Natural killer cell treated with Interleukin-12 subunit alpha and Interleukin-12 subunit beta and Interleukin-15 and Interleukin-18, amount 100 ng/mL, for 72 hours (primary cell): ENCODE measurements around the gene DOCK4. TPM values are rescaled to one million over a fixed set of nuclear protein-coding genes. Genes with fewer than 3 reads are reported as not detected.

Experiments used
- ATAC-seq, 2 donors: fragments of 150-1000 bp; cut with Tn5 transposase in 1 of 2; sonication (Bioruptor Pico), chemical (Tn5 transposase) in 1 of 2; 2 replicates each; pipeline ENCODE4 v1.10.0; 2021
- DNase-seq: peaks from one replicate; pipeline ENCODE4 v3.0.0; 2022; ENCODE audit warnings: low spot score
- H3K27ac Mint-ChIP-seq, 2 donors: 1 replicate in 1 of 2; 2 replicates in 1 of 2; pipeline ENCODE4 v1.8.0; 2022; ENCODE audit warnings: mixed read lengths in 2 of 2, mild to moderate bottlenecking in 1 of 2, moderate library complexity in 1 of 2
- H3K27me3 Mint-ChIP-seq, 2 donors: 1 replicate in 1 of 2; 2 replicates in 1 of 2; pipeline ENCODE4 v1.8.0; 2022; ENCODE audit warnings: mixed read lengths in 2 of 2
- H3K36me3 Mint-ChIP-seq: one replicate; pipeline ENCODE4 v1.8.0; 2022; ENCODE audit warnings: mixed read lengths
- H3K4me1 Mint-ChIP-seq, 2 donors: 1 replicate in 1 of 2; 2 replicates in 1 of 2; pipeline ENCODE4 v1.8.0; 2022; ENCODE audit warnings: low read depth in 2 of 2, mixed read lengths in 2 of 2, mild to moderate bottlenecking in 1 of 2
- H3K4me3 Mint-ChIP-seq: one replicate; pipeline ENCODE4 v1.8.0; 2022; ENCODE audit warnings: mixed read lengths
- H3K9me3 Mint-ChIP-seq: 2 replicates; pipeline ENCODE4 v1.8.0; 2022; ENCODE audit warnings: mixed read lengths
- total RNA-seq, 2 donors: library from RNA; stranded (reverse); gene quantifications; one replicate each; pipeline ENCODE4 v1.2.3, GENCODE V29; 2022

Gene DOCK4
- total RNA-seq, 2 donors from 2014 or later, result 1.8 to 3.3 TPM

- Mint-ChIP-seq H3K4me1 (no peaks in the 10 kb centered on the region), H3K27me3 (no peaks in the 10 kb centered on the region), H3K27ac (no peak overlapping the region), H3K9me3 (peaks cover 18% of the 10 kb centered on the region), H3K4me3 (no peak overlapping the region), H3K36me3 (peaks cover 10% of the 10 kb centered on the region)
- no peak for ATAC-seq
- DNase-seq, result no peak
These were observed 403.0 kb downstream of the DOCK4 start for GRCh38 chr7:111803015-111803758.

DNA sequence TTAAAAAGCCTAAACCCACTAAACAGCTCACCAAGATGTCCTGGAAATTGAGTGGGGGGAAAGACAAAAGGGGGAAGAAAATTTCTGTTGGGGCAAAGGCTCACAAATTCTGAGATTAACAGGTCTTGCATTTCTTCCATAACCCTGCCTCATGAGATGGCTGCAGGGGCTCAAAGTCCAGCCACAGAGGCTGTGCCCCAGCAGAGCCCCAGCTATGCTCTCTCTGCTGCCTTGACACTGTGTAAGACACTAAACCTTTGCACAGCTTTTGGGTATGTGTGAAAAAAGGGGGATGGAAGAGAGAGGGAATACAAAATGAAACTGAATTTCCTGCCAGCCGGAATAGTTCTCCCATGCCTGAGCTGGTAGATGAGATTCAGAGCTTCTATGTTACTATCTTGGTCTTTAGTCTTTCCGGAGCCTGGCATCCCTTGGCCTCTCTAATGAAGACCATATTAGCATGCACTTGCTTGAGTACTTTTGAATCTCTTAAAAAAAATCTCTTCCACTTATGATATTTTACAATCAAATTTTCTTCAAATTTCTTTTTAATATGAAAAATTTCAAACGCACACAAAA lies 403.9 kb downstream of the DOCK4 start:
- DNase-seq (no peak), ATAC-seq (no peak)
- H3K9me3 Mint-ChIP-seq, result peaks cover 19% of the 10 kb centered on the region
- H3K4me3 Mint-ChIP-seq, result no peak overlapping the region
- H3K27ac Mint-ChIP-seq, result no peak overlapping the region
- H3K27me3 Mint-ChIP-seq, result no peaks in the 10 kb centered on the region
- no peaks in the 10 kb centered on the region for H3K4me1 Mint-ChIP-seq
- H3K36me3 Mint-ChIP-seq, result peaks cover 14% of the 10 kb centered on the region

DNA sequence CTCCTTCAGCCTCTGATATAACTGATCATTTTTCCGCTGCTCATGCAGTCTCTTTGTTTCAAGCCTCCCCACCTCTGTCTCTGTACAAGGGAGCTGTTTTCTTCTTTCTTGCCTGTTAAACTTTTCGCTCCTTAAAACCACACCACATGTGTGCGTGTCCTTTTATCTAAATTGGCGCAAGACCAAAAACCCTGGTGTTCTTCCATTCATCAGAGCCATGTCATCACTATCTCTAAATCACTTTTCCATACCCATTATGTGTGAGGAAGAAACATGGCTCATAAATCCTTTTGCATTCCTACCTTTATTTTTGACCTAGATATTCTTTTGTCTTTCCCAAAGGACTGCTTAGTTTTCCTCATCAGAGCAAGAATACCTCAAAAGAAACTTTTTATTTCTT lies 404.9 kb downstream of the DOCK4 start:
- ATAC-seq (no peak), DNase-seq (no peak)
- Mint-ChIP-seq H3K4me3 (no peak overlapping the region), H3K27me3 (no peaks in the 10 kb centered on the region), H3K36me3 (peaks cover 22% of the 10 kb centered on the region), H3K4me1 (no peaks in the 10 kb centered on the region), H3K27ac (no peak overlapping the region), H3K9me3 (peaks cover 24% of the 10 kb centered on the region)

GRCh38 chr7:111796671-111797070 lies 409.5 kb downstream of the DOCK4 start:
- no peaks in the 10 kb centered on the region for H3K4me1 Mint-ChIP-seq
- H3K36me3 Mint-ChIP-seq, result peaks cover 38% of the 10 kb centered on the region
- no peak overlapping the region for H3K27ac Mint-ChIP-seq
- no peak for DNase-seq
- no peaks in the 10 kb centered on the region for H3K27me3 Mint-ChIP-seq
- no peak for ATAC-seq
- H3K9me3 Mint-ChIP-seq, result peaks cover 36% of the 10 kb centered on the region
- H3K4me3 Mint-ChIP-seq, result no peak overlapping the region

- Mint-ChIP-seq H3K27me3 (no peaks in the 10 kb centered on the region), H3K36me3 (peaks cover 13% of the 10 kb centered on the region), H3K9me3 (peaks cover 15% of the 10 kb centered on the region), H3K4me1 (no peaks in the 10 kb centered on the region), H3K27ac (no peak overlapping the region), H3K4me3 (no peak overlapping the region)
- DNase-seq (no peak), ATAC-seq (no peak)
These were observed 416.3 kb downstream of the DOCK4 start for GRCh38 chr7:111789870-111790269.

DNA sequence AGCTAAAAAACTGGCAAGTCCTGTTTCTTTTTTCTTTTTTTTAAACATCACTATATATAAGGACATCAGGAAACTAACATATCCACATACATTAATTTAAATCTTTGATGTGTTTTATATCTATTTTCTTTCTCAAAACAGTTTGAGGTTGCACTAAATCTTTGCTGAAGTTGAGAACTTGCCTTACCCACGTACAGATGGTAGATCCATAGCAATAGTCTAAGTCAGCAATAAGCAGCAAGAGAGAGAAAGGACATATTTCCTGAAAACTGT lies 417.2 kb downstream of the DOCK4 start:
- Mint-ChIP-seq H3K36me3 (peaks cover 4% of the 10 kb centered on the region), H3K27me3 (no peaks in the 10 kb centered on the region), H3K4me3 (no peak overlapping the region), H3K27ac (no peak overlapping the region), H3K4me1 (no peaks in the 10 kb centered on the region), H3K9me3 (peaks cover 11% of the 10 kb centered on the region)
- ATAC-seq (no peak), DNase-seq (no peak)

DNA sequence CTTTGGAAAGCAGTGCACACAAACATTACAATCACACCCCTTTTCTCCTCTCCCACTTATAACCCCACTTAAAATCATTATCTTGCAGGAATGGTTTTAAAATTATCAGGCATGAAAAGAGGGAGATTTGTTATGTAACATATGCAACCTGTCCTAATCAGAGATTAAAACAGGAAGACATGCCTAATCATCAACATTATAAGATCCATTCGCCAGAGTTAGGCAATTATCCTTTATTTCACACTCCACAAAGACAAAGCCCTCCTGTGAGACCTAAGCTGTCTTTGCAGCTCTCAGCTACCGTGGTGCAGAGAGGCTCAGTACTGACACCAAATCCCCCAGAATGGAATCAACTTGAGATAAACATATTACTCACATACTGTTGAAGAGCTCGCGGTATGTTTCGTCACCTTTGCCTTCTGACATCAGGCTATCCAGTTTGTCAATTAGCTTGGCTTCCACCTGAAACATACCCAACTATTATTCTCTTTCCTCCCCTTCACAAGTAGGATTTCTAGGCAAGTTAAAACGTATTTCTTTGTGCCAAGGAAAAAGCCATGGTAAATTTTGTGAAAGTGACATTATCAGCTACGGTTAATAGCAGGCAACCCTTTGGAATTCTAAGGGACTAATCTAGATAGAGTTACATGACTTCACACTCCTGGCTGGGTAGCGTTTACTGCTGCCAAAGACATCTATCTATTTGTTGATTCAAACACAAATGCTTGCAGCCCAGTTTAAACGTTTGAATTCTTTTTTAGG lies 417.7 kb downstream of the DOCK4 start:
- DNase-seq (no peak), ATAC-seq (no peak)
- no peak overlapping the region for H3K27ac Mint-ChIP-seq
- H3K36me3 Mint-ChIP-seq, result no peaks in the 10 kb centered on the region
- H3K9me3 Mint-ChIP-seq, result peaks cover 8% of the 10 kb centered on the region
- H3K4me1 Mint-ChIP-seq, result no peaks in the 10 kb centered on the region
- no peaks in the 10 kb centered on the region for H3K27me3 Mint-ChIP-seq
- H3K4me3 Mint-ChIP-seq, result no peak overlapping the region

DNA sequence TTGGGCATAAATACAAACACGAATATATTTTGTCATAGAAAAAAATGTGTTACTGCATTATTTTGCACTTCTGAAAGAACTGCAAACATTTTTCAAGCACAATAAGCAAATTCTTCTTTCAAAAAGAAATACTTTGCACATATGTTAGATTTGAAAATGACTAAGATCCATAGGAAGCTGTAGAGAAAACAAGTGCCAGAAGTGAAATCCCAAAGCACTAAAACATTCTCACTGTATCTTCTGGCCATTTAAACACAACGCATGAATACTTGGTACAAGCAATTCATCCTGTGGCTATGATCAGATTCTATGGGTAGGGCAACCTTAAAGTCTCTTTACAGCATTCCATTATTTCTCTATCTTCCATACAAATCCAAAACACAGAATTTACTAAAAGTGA lies 418.5 kb downstream of the DOCK4 start:
- Mint-ChIP-seq H3K27ac (no peak overlapping the region), H3K4me3 (no peak overlapping the region), H3K27me3 (no peaks in the 10 kb centered on the region), H3K4me1 (no peaks in the 10 kb centered on the region), H3K36me3 (no peaks in the 10 kb centered on the region), H3K9me3 (peaks cover 3% of the 10 kb centered on the region)
- DNase-seq (no peak), ATAC-seq (no peak)

- ATAC-seq (no peak), DNase-seq (no peak)
- Mint-ChIP-seq H3K4me3 (no peak overlapping the region), H3K9me3 (peaks cover 3% of the 10 kb centered on the region), H3K27ac (no peak overlapping the region), H3K4me1 (no peaks in the 10 kb centered on the region), H3K36me3 (no peaks in the 10 kb centered on the region), H3K27me3 (no peaks in the 10 kb centered on the region)
These were observed 419.1 kb downstream of the DOCK4 start for GRCh38 chr7:111787099-111787498.

GRCh38 chr7:111785076-111785475 lies 421.1 kb downstream of the DOCK4 start:
- Mint-ChIP-seq H3K4me3 (no peak overlapping the region), H3K27ac (no peak overlapping the region), H3K9me3 (peaks cover 11% of the 10 kb centered on the region), H3K4me1 (no peaks in the 10 kb centered on the region), H3K27me3 (peaks cover 0 to 11% of the 10 kb centered on the region in 2 donors), H3K36me3 (no peaks in the 10 kb centered on the region)
- ATAC-seq (no peak), DNase-seq (no peak)

- no peak overlapping the region for H3K4me3 Mint-ChIP-seq
- H3K27me3 Mint-ChIP-seq, result peaks cover 0 to 11% of the 10 kb centered on the region in 2 donors
- H3K27ac Mint-ChIP-seq, result no peak overlapping the region
- peaks cover 11% of the 10 kb centered on the region for H3K9me3 Mint-ChIP-seq
- no peaks in the 10 kb centered on the region for H3K36me3 Mint-ChIP-seq
- no peaks in the 10 kb centered on the region for H3K4me1 Mint-ChIP-seq
- no peak for ATAC-seq
- no peak for DNase-seq
These were observed 421.9 kb downstream of the DOCK4 start for GRCh38 chr7:111784296-111784695.

DNA sequence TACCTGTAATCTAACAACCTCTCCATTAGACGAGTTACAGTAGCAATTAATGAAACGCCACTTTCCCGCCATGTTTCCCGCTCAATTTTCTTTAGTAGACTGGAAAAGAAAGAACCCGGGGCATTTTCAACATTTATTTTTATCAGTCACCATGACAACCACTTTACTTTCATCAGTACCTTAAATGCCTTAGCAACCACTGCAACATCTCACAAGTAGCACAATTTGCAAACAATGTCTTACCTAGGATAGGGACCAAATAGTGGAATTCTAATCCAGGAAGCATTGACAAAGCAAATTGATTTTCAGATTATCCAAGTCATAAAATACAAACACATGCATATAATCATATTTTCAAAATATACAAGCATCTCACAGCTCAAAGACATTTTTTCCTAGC lies 422.3 kb downstream of the DOCK4 start:
- peaks cover 11% of the 10 kb centered on the region for H3K9me3 Mint-ChIP-seq
- no peak overlapping the region for H3K27ac Mint-ChIP-seq
- H3K36me3 Mint-ChIP-seq, result no peaks in the 10 kb centered on the region
- no peak overlapping the region for H3K4me3 Mint-ChIP-seq
- ATAC-seq, result no peak
- H3K27me3 Mint-ChIP-seq, result peaks cover 0 to 11% of the 10 kb centered on the region in 2 donors
- H3K4me1 Mint-ChIP-seq, result no peaks in the 10 kb centered on the region
- no peak for DNase-seq

DNA sequence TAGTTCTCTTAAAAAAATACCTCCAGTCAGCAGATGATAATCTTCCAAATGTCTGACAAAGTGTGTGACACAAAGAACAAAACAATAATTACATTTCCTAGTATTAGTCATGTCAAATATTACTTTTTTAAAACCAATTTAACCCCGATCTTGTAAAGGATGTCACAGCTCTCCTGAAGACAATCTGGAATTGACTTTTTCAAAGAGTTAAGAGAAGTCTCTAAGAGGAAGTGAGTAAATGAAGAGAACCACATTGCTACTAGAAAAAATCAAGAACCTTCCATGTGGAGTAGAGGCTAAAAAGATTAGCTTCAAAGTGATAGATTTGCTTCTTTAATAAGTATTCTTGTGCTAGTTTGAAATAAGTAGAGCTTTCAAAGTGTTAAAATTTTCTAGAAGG lies 425.7 kb downstream of the DOCK4 start:
- Mint-ChIP-seq H3K9me3 (peaks cover 11% of the 10 kb centered on the region), H3K27me3 (peaks cover 0 to 11% of the 10 kb centered on the region in 2 donors), H3K4me3 (no peak overlapping the region), H3K36me3 (no peaks in the 10 kb centered on the region), H3K27ac (no peak overlapping the region), H3K4me1 (no peaks in the 10 kb centered on the region)
- ATAC-seq (no peak), DNase-seq (no peak)

DNA sequence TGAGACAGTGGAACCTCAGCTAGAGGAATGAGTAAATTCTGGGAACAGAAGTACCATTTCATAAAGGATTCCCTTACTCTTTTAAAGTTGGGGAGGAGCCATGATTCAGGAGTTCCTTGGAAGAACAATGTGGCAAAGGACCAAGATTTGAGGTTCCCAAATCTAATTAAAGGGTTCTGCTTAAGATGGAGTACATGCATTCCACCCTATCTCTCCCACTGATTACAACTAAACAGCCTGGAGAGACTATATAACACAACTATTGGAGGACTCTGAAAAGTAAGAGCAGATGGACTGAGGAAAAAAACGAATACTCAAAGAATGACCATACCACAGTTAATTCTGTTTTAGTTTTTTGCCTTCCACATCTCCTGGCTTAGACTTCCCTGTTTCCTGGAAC lies 431.0 kb downstream of the DOCK4 start:
- Mint-ChIP-seq H3K4me3 (no peak overlapping the region), H3K36me3 (no peaks in the 10 kb centered on the region), H3K9me3 (peaks cover 7% of the 10 kb centered on the region), H3K27ac (no peak overlapping the region), H3K27me3 (no peaks in the 10 kb centered on the region), H3K4me1 (no peaks in the 10 kb centered on the region)
- DNase-seq (no peak), ATAC-seq (no peak)
